NCI-H1417 treated with DMSO at 0.1 percent for 48 hours (cell line): ENCODE results near the gene NACC2.
"Not testable (repeated sequence)": the region's sequence is repeated elsewhere in the genome, so short reads cannot be mapped to it uniquely, and the experiment has no call there.

Experiments used
- DNase-seq: peaks from one replicate; lab custom pipeline; 2025; lab: John Stamatoyannopoulos, UW

NACC2 gene

GRCh38 chr9:135979547-135980166 lies 115.4 kb downstream of the NACC2 start:
- no peak for DNase-seq

GRCh38 chr9:135978642-135979546 lies 116.2 kb downstream of the NACC2 start:
- DNase-seq, result no peak

GRCh38 chr9:135976944-135977343 lies 118.1 kb downstream of the NACC2 start:
- DNase-seq, result no peak

- no peak for DNase-seq
Measured at GRCh38 chr9:135976531-135976930, 118.6 kb downstream of the NACC2 start.

- DNase-seq, result no peak
Measured at GRCh38 chr9:135975834-135976233, 119.3 kb downstream of the NACC2 start.

- DNase-seq, result no peak
Measured at GRCh38 chr9:135974220-135974573, 120.9 kb downstream of the NACC2 start.

GRCh38 chr9:135973277-135974219 lies 121.5 kb downstream of the NACC2 start:
- no peak for DNase-seq

GRCh38 chr9:135971892-135972291 lies 123.2 kb downstream of the NACC2 start:
- DNase-seq, result no peak

GRCh38 chr9:135971111-135971766 lies 123.8 kb downstream of the NACC2 start:
- DNase-seq, result no peak

- DNase-seq, result no peak
Measured at GRCh38 chr9:135970128-135970815, 124.8 kb downstream of the NACC2 start.

GRCh38 chr9:135969064-135969683 lies 125.9 kb downstream of the NACC2 start:
- DNase-seq, result no peak

GRCh38 chr9:135968601-135969000 lies 126.5 kb downstream of the NACC2 start:
- no peak for DNase-seq

- no peak for DNase-seq
Measured at GRCh38 chr9:135968083-135968476, 127.0 kb downstream of the NACC2 start.

- not testable (repeated sequence) for DNase-seq
Measured at GRCh38 chr9:135966916-135967260, 128.2 kb downstream of the NACC2 start.

GRCh38 chr9:135965124-135965756 lies 129.8 kb downstream of the NACC2 start:
- no peak for DNase-seq

- no peak for DNase-seq
Measured at GRCh38 chr9:135963938-135964337, 131.2 kb downstream of the NACC2 start.

GRCh38 chr9:135963338-135963737 lies 131.8 kb downstream of the NACC2 start:
- DNase-seq, result no peak

- no peak for DNase-seq
Measured at GRCh38 chr9:135962696-135963307, 132.3 kb downstream of the NACC2 start.

- DNase-seq, result no peak
Measured at GRCh38 chr9:135961811-135962695, 133.0 kb downstream of the NACC2 start.
